Activated T-cell treated with anti-CD3 and anti-CD28 coated beads, Interleukin-2, amount 50 U/mL, for 72 hours (primary cell): Measurements from ENCODE around the gene RRAGB. TPM values are rescaled to one million over a fixed set of nuclear protein-coding genes. Genes with fewer than 3 reads are reported as not detected.
"Not testable (repeated sequence)": the region's sequence is repeated elsewhere in the genome, so short reads cannot be mapped to it uniquely, and the experiment has no call there.

Source experiments
- ATAC-seq, 2 donors: fragments of 150-1000 bp; cut with Tn5 transposase; replicated peaks in 1 of 2; 2 replicates each; pipeline ENCODE4 v1.10.0; 2021; ENCODE audit warnings: moderate library complexity in 2 of 2, mild to moderate bottlenecking in 1 of 2
- DNase-seq, 2 donors: peaks; one replicate each; pipeline ENCODE4 v3.0.0; 2021 to 2022; ENCODE audit warnings: mixed read lengths in 1 of 2
- H3K27ac Mint-ChIP-seq: one replicate; pipeline ENCODE4 v1.8.0; 2022; ENCODE audit warnings: mild to moderate bottlenecking, moderate library complexity, mixed read lengths
- H3K27me3 Mint-ChIP-seq: one replicate; pipeline ENCODE4 v1.8.0; 2022; ENCODE audit warnings: low read depth, mixed read lengths
- H3K36me3 Mint-ChIP-seq, 2 donors: one replicate each; pipeline ENCODE4 v1.8.0; 2022; ENCODE audit warnings: mixed read lengths in 2 of 2, mild to moderate bottlenecking in 1 of 2; ENCODE audit not compliant: insufficient read depth in 2 of 2
- H3K4me1 Mint-ChIP-seq: one replicate; pipeline ENCODE4 v1.8.0; 2022; ENCODE audit warnings: low read depth, mixed read lengths
- H3K4me3 Mint-ChIP-seq, 2 donors: one replicate each; pipeline ENCODE4 v1.8.0; 2022; ENCODE audit warnings: mild to moderate bottlenecking in 2 of 2, mixed read lengths in 2 of 2, moderate library complexity in 2 of 2
- H3K9me3 Mint-ChIP-seq, 2 donors: one replicate each; pipeline ENCODE4 v1.8.0; 2022; ENCODE audit warnings: mixed read lengths in 2 of 2
- total RNA-seq, 2 donors: library from RNA; stranded (reverse); gene quantifications; one replicate each; pipeline ENCODE4 v1.2.3, GENCODE V29; 2022

The RRAGB gene
- total RNA-seq, 2 donors from 2014 or later = 10.9 to 11.5 TPM

- Mint-ChIP-seq H3K9me3 (peaks cover 0 to 1% of the 10 kb centered on the region in 2 donors), H3K4me1 (peaks cover 9% of the 10 kb centered on the region), H3K27me3 (peaks cover 9% of the 10 kb centered on the region), H3K27ac (peak overlapping the region; percentile 86), H3K36me3 (no peaks in the 10 kb centered on the region), H3K4me3 (peak overlapping the region; percentile 82 to 98)
- no peak for DNase-seq
- ATAC-seq = no peak
Observed at GRCh38 chrX:55716937-55717336, 612 bp upstream of the RRAGB start.

GRCh38 chrX:55731826-55732225, 14.3 kb downstream of the RRAGB start:
- ATAC-seq = no peak

GRCh38 chrX:55738969-55739368, 21.4 kb downstream of the RRAGB start:
- Mint-ChIP-seq H3K9me3 (peaks cover 0 to 3% of the 10 kb centered on the region in 2 donors), H3K27me3 (no peaks in the 10 kb centered on the region), H3K36me3 (peaks cover 8 to 31% of the 10 kb centered on the region in 2 donors), H3K4me1 (no peaks in the 10 kb centered on the region), H3K27ac (no peak overlapping the region), H3K4me3 (no peak overlapping the region)
- no peak for DNase-seq
- ATAC-seq = no peak

More at GRCh38 chrX:55731826-55732225, 14.3 kb downstream of the RRAGB start:
- H3K27me3 Mint-ChIP-seq = no peaks in the 10 kb centered on the region
- H3K27ac Mint-ChIP-seq = no peak overlapping the region
- no peaks in the 10 kb centered on the region for H3K4me1 Mint-ChIP-seq
- DNase-seq = no peak
- peaks cover 13 to 28% of the 10 kb centered on the region in 2 donors for H3K36me3 Mint-ChIP-seq
- no peak overlapping the region for H3K4me3 Mint-ChIP-seq
- peaks cover 2 to 3% of the 10 kb centered on the region in 2 donors for H3K9me3 Mint-ChIP-seq

DNA sequence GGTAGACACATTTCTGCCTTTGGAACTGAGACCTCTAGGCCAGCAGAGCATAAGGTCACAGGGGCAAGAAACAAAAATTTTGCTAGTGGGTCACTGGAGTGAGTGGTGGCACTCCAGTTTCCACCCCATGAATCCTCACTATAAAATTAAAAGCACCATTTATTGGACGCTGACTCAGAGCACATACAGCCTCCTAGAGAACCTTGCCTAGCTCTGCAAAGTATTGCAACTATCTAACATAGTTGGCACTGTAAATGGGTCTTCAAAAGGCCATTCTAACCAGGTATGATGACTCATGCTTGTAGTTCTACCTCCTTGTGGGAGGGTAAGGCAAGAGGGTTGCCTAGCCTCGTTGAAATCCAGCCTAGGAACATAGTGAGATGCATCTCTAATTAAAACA, 25.1 kb downstream of the RRAGB start:
- no peak for ATAC-seq

GRCh38 chrX:55748463-55748862, 30.9 kb downstream of the RRAGB start:
- H3K36me3 Mint-ChIP-seq, H3K4me3 Mint-ChIP-seq, H3K4me1 Mint-ChIP-seq, ATAC-seq, DNase-seq, H3K9me3 Mint-ChIP-seq, H3K27ac Mint-ChIP-seq, H3K27me3 Mint-ChIP-seq: not testable (repeated sequence)

More for the DNA sequence above, 25.1 kb downstream of the RRAGB start:
- Mint-ChIP-seq H3K36me3 (peaks cover 8 to 14% of the 10 kb centered on the region in 2 donors), H3K4me1 (no peaks in the 10 kb centered on the region), H3K4me3 (no peak overlapping the region), H3K27me3 (no peaks in the 10 kb centered on the region), H3K9me3 (no peaks in the 10 kb centered on the region), H3K27ac (no peak overlapping the region)
- no peak for DNase-seq

- H3K27me3 Mint-ChIP-seq = no peaks in the 10 kb centered on the region
- H3K9me3 Mint-ChIP-seq = no peaks in the 10 kb centered on the region
- H3K4me3 Mint-ChIP-seq = no peak overlapping the region
- no peaks in the 10 kb centered on the region for H3K4me1 Mint-ChIP-seq
- peaks cover 1 to 6% of the 10 kb centered on the region in 2 donors for H3K36me3 Mint-ChIP-seq
- ATAC-seq (no peak), DNase-seq (no peak)
- no peak overlapping the region for H3K27ac Mint-ChIP-seq
Observed at GRCh38 chrX:55750256-55750655, 32.7 kb downstream of the RRAGB start.

DNA sequence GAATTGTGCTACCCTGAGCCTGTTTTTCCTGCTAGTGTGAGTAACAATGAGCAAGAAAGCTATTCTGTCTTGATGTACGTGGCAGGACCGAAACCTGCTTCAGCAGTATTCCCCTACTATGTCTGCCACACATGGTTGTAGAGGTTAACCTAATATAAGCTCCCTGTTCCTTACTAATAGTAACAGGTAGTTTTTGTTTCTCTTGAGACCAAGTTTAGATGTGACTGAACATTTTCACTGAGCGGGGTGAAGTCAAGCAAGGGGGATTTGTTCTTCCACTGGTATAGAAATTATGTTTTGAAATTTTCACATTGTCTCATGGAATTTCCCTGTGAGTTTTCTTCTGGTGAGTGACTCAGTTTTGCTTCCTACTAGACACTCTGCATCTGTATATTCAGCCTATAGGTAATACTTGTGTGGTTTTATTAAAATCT, 37.3 kb downstream of the RRAGB start:
- Mint-ChIP-seq H3K27me3 (peaks cover 3% of the 10 kb centered on the region), H3K36me3 (peaks cover 0 to 3% of the 10 kb centered on the region in 2 donors), H3K4me3 (no peak overlapping the region), H3K4me1 (no peaks in the 10 kb centered on the region), H3K27ac (no peak overlapping the region), H3K9me3 (no peaks in the 10 kb centered on the region)
- ATAC-seq (peak; percentile 74 to 92), DNase-seq (no peak)

DNA sequence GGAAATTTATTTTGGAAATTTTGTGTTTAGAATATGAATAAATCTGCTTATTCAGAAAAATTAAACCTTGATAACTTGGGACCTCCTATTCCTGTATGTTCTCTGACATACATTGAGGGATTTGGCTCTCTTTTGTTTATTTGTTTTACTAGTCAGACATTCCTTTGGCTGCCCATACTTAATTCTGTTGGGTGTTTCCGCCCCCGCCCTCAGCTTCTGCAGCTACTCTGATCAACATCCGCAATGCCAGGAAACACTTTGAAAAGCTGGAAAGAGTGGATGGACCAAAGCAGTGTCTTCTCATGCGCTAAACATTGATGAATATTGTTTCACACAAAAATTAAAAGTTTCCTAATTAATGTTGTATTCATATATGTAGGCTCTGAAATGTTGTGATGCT, 40.5 kb downstream of the RRAGB start:
- Mint-ChIP-seq H3K27me3 (peaks cover 7% of the 10 kb centered on the region), H3K9me3 (peaks cover 0 to 2% of the 10 kb centered on the region in 2 donors), H3K27ac (no peak overlapping the region), H3K36me3 (peaks cover 2 to 5% of the 10 kb centered on the region in 2 donors), H3K4me1 (no peaks in the 10 kb centered on the region), H3K4me3 (no peak overlapping the region)
- ATAC-seq (no peak), DNase-seq (no peak)

GRCh38 chrX:55759478-55759877, 41.9 kb downstream of the RRAGB start:
- peaks cover 2 to 5% of the 10 kb centered on the region in 2 donors for H3K36me3 Mint-ChIP-seq
- H3K4me3 Mint-ChIP-seq = no peak overlapping the region
- no peak for DNase-seq
- H3K27me3 Mint-ChIP-seq = peaks cover 7% of the 10 kb centered on the region
- H3K9me3 Mint-ChIP-seq = peaks cover 0 to 2% of the 10 kb centered on the region in 2 donors
- H3K27ac Mint-ChIP-seq = no peak overlapping the region
- ATAC-seq = no peak
- no peaks in the 10 kb centered on the region for H3K4me1 Mint-ChIP-seq

- Mint-ChIP-seq H3K4me1 (no peaks in the 10 kb centered on the region), H3K27ac (no peak overlapping the region), H3K27me3 (peaks cover 4% of the 10 kb centered on the region), H3K36me3 (peaks cover 8 to 10% of the 10 kb centered on the region in 2 donors), H3K9me3 (peaks cover 3 to 6% of the 10 kb centered on the region in 2 donors), H3K4me3 (no peak overlapping the region)
- ATAC-seq = no peak
- DNase-seq = no peak
Observed at GRCh38 chrX:55767100-55767499, 49.6 kb downstream of the RRAGB start.

GRCh38 chrX:55774419-55774818, 56.9 kb downstream of the RRAGB start:
- peaks cover 5 to 10% of the 10 kb centered on the region in 2 donors for H3K9me3 Mint-ChIP-seq
- ATAC-seq, H3K4me3 Mint-ChIP-seq, H3K4me1 Mint-ChIP-seq, DNase-seq, H3K27ac Mint-ChIP-seq, H3K27me3 Mint-ChIP-seq: not testable (repeated sequence)
- H3K36me3 Mint-ChIP-seq = peaks cover 14 to 18% of the 10 kb centered on the region in 2 donors

- no peak overlapping the region for H3K4me3 Mint-ChIP-seq
Observed at GRCh38 chrX:55777596-55777995, 60.0 kb downstream of the RRAGB start.

DNA sequence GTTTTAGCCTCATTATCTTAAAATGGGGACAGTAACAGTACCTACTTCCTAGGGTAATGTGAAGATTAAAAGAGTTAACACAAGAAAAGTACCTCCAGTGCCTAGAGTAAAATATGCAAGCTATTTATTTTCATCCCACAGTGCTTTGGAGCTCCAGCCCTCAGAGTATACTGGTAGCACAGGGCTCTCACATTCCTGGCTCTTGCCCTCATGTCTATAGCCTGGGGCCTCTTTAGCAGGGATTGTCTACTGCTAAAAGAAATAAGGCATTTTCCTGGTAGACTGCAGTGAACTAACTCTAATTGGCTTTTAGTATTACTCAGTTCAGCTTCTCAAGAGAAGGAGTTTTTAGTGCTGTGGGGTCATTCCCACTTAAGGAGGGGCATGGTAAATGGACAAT, 60.8 kb downstream of the RRAGB start:
- no peaks in the 10 kb centered on the region for H3K27me3 Mint-ChIP-seq
- ATAC-seq = no peak
- H3K36me3 Mint-ChIP-seq = peaks cover 7 to 8% of the 10 kb centered on the region in 2 donors

More at GRCh38 chrX:55777596-55777995, 60.0 kb downstream of the RRAGB start:
- Mint-ChIP-seq H3K27me3 (no peaks in the 10 kb centered on the region), H3K36me3 (peaks cover 8 to 9% of the 10 kb centered on the region in 2 donors), H3K4me1 (no peaks in the 10 kb centered on the region), H3K9me3 (peaks cover 5 to 6% of the 10 kb centered on the region in 2 donors), H3K27ac (no peak overlapping the region)
- no peak for DNase-seq
- ATAC-seq = no peak

DNA sequence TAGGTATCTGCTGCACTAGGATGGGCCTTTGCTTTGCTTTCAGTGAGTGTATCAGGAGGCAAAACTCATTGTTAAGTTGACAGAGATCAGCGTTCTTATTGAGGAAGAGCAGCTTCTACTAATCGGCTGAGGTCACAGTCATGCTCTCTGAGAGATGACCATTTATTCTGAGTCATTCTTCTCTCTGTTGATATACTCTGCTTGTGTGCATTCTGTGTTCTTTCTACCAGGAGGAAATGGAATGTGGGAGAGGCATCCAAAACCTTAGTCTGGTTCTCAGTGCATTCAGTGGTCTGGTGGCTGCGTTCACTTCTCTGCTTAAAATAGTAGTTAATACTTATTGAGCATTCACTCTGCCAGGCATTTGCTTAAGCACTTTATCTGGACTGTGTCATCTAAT, 66.2 kb downstream of the RRAGB start:
- peaks cover 0 to 5% of the 10 kb centered on the region in 2 donors for H3K36me3 Mint-ChIP-seq
- peaks cover 4 to 9% of the 10 kb centered on the region in 2 donors for H3K9me3 Mint-ChIP-seq
- DNase-seq = no peak
- no peaks in the 10 kb centered on the region for H3K4me1 Mint-ChIP-seq
- H3K27me3 Mint-ChIP-seq = no peaks in the 10 kb centered on the region
- ATAC-seq = no peak
- no peak overlapping the region for H3K4me3 Mint-ChIP-seq
- H3K27ac Mint-ChIP-seq = no peak overlapping the region

More for the DNA sequence above, 60.8 kb downstream of the RRAGB start:
- no peak for DNase-seq
- H3K9me3 Mint-ChIP-seq = peaks cover 4 to 6% of the 10 kb centered on the region in 2 donors
- H3K4me1 Mint-ChIP-seq = no peaks in the 10 kb centered on the region
- no peak overlapping the region for H3K4me3 Mint-ChIP-seq
- H3K27ac Mint-ChIP-seq = no peak overlapping the region
